ENCODE data around the gene PHYH. TPM values are rescaled to one million over a fixed set of nuclear protein-coding genes. Genes with fewer than 3 reads are reported as not detected.

The PHYH gene
- total and polyA plus RNA-seq, 7 donors: 23.3 to 193 (median 43.2) TPM

DNA sequence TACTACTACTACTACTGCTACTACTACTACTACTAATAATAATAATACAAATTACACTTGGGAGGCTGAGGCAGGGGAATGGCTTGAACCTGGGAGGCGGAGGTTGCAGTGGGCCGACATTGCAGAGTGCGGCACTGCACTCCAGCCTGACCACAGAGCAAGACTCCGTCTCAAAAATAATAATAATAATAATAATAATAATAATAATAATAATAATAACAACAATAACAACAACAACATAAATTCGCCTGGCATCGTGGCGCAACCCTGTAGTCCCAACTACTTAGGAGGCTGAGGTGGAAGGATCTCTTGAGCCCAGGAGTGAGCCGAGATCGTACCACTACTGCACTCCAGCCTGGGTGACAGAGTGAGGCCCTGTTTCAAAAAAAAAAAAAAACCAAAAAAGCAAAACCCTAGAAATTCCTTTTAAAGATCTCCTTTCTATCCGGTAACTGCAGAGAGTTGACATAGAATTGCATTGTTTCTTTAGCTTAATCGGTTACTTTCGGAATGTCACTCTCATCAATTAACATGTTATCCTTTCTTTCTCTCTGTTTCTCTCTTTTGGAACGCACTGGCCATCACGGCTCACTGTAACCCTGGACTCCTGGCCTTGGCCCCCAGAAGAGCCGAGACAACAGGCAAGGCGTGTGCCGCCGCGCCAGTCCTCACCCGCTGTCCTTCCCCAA is 972 bp downstream of the PHYH start:
- no peak for DNase-seq
- 34 to 51% methylated on average over 20 of the region's 20 CpGs for WGBS, 2 donors
- Histone ChIP-seq H3K4me1 (peaks cover 0 to 35% (median 19%) of the 10 kb centered on the region in 4 donors), H3K9me3 (no peaks in the 10 kb centered on the region), H3K36me3 (peaks cover 5 to 17% (median 9%) of the 10 kb centered on the region in 4 donors), H3K4me3 (peak overlapping the region; percentile 74 to 95 (median 90)), H3K27me3 (no peaks in the 10 kb centered on the region), H3K27ac (peak overlapping the region; percentile 100)
- intact Hi-C loops (cut with DNase I): no loop called here
- TF ChIP-seq, protein P1, sequence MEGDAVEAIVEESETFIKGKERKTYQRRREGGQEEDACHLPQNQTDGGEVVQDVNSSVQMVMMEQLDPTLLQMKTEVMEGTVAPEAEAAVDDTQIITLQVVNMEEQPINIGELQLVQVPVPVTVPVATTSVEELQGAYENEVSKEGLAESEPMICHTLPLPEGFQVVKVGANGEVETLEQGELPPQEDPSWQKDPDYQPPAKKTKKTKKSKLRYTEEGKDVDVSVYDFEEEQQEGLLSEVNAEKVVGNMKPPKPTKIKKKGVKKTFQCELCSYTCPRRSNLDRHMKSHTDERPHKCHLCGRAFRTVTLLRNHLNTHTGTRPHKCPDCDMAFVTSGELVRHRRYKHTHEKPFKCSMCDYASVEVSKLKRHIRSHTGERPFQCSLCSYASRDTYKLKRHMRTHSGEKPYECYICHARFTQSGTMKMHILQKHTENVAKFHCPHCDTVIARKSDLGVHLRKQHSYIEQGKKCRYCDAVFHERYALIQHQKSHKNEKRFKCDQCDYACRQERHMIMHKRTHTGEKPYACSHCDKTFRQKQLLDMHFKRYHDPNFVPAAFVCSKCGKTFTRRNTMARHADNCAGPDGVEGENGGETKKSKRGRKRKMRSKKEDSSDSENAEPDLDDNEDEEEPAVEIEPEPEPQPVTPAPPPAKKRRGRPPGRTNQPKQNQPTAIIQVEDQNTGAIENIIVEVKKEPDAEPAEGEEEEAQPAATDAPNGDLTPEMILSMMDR (IDR thresholded peaks at IDR 0.05): no peak
- no peak for TF ChIP-seq POLR2AphosphoS5 (IDR thresholded peaks at IDR 0.05)
- TF ChIP-seq EP300 (IDR thresholded peaks at IDR 0.05): no peak
- TF ChIP-seq POLR2A (IDR thresholded peaks at IDR 0.05): no peak

DNA sequence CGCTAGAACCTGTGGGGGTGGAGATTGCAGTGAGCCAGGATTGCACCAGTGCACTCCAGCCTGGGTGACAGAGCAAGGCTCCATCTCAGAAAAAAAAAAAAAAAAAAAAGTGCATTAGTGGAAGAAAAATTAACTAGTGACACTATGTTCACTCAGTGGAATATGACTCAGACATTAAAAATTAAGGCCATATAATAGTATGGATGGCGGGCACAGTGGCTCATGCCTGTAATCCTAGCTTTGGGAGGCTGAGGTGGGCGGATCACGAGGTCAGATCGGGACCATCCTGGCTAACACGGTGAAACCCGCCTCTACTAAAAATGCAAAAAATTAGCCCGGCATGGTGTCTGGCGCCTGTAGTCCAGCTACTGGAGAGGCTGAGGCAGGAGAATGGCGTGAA is 3.4 kb downstream of the PHYH start:
- Histone ChIP-seq H3K4me1 (peaks cover 0 to 26% (median 12%) of the 10 kb centered on the region in 4 donors), H3K27ac (no peak overlapping the region), H3K36me3 (peaks cover 5 to 40% (median 16%) of the 10 kb centered on the region in 4 donors), H3K9me3 (no peaks in the 10 kb centered on the region), H3K27me3 (no peaks in the 10 kb centered on the region), H3K4me3 (no peak overlapping the region)
- no peak for TF ChIP-seq EP300 (IDR thresholded peaks at IDR 0.05)
- TF ChIP-seq, protein P1 (IDR thresholded peaks at IDR 0.05): no peak
- WGBS, 2 donors: 87 to 96% methylated on average over 10 of the region's 10 CpGs
- no peak for DNase-seq
- intact Hi-C loops (cut with DNase I): no loop called here

- Histone ChIP-seq H3K27ac (no peak overlapping the region), H3K4me1 (peaks cover 0 to 15% (median 5%) of the 10 kb centered on the region in 4 donors), H3K27me3 (no peaks in the 10 kb centered on the region), H3K9me3 (no peaks in the 10 kb centered on the region), H3K36me3 (peaks cover 5 to 53% (median 16%) of the 10 kb centered on the region in 4 donors), H3K4me3 (no peak overlapping the region)
- 96 to 97% methylated on average over 2 of the region's 2 CpGs for WGBS, 2 donors
- no peak for DNase-seq
- intact Hi-C loops (cut with DNase I): no loop called here
- TF ChIP-seq, protein P1 (IDR thresholded peaks at IDR 0.05): no peak
- no peak for TF ChIP-seq EP300 (IDR thresholded peaks at IDR 0.05)
- no peak for TF ChIP-seq POLR2A (IDR thresholded peaks at IDR 0.05)
- TF ChIP-seq POLR2AphosphoS5 (IDR thresholded peaks at IDR 0.05): no peak
Observed at GRCh38 chr10:13294784-13295183, 5.1 kb downstream of the PHYH start.

GRCh38 chr10:13291821-13292773 is 7.8 kb downstream of the PHYH start:
- intact Hi-C loops (cut with DNase I): no loop called here
- H3K4me3 ChIP-seq: no peak overlapping the region
- no peaks in the 10 kb centered on the region for H3K27me3 ChIP-seq
- no peak overlapping the region for H3K27ac ChIP-seq
- no peak for DNase-seq
- TF ChIP-seq POLR2A (IDR thresholded peaks at IDR 0.05) (no peak), EP300 (IDR thresholded peaks at IDR 0.05) (no peak), POLR2AphosphoS5 (IDR thresholded peaks at IDR 0.05) (no peak)
- TF ChIP-seq, protein P1 (IDR thresholded peaks at IDR 0.05): no peak
- no peaks in the 10 kb centered on the region for H3K4me1 ChIP-seq
- no peaks in the 10 kb centered on the region for H3K9me3 ChIP-seq
- WGBS, 2 donors: 95 to 96% methylated on average over 19 of the region's 19 CpGs
- peaks cover 16 to 73% (median 27%) of the 10 kb centered on the region in 4 donors for H3K36me3 ChIP-seq

Data from sigmoid colon (tissue), 7 donors.